ENCODE results near the gene ERC1. TPM values are rescaled to one million over a fixed set of nuclear protein-coding genes. Genes with fewer than 3 reads are reported as not detected.
"Not testable (repeated sequence)": the region's sequence is repeated elsewhere in the genome, so short reads cannot be mapped to it uniquely, and the experiment has no call there.

ERC1 gene
- total RNA-seq, 1 experiment from 2014 or later: 39.4 TPM

- Mint-ChIP-seq H3K27ac (ENCODE audit: unreplicated experiment) (no peak overlapping the region), H3K36me3 (ENCODE audit: insufficient read depth, unreplicated experiment) (peaks cover 5% of the 10 kb centered on the region), H3K27me3 (ENCODE audit: unreplicated experiment) (no peaks in the 10 kb centered on the region), H3K9me3 (ENCODE audit: low read depth, unreplicated experiment) (no peaks in the 10 kb centered on the region), H3K4me3 (ENCODE audit: low read depth, unreplicated experiment) (no peak overlapping the region), H3K4me1 (ENCODE audit: low read depth, unreplicated experiment) (peaks cover 13% of the 10 kb centered on the region)
- CTCF ChIA-PET: interaction anchor here (0.5 kb wide), 1 partner anchor 134 kb away, joined by 4 read pairs; no protein-coding TSS in a partner anchor
- no peak for TF ChIP-seq CTCF (IDR thresholded peaks at IDR 0.05; ENCODE audit: unreplicated experiment)
- no TSS peak for BruUV-seq (replicated peaks)
- no peak for DNase-seq
- intact Hi-C loops (cut with micrococcal nuclease; ENCODE audit: unreplicated experiment): no loop called here
Observed at GRCh38 chr12:996881-997280, 5.9 kb downstream of the ERC1 start.

GRCh38 chr12:997505-997904 lies 6.5 kb downstream of the ERC1 start:
- no TSS peak for BruUV-seq (replicated peaks)
- Mint-ChIP-seq H3K4me1 (ENCODE audit: low read depth, unreplicated experiment) (peaks cover 13% of the 10 kb centered on the region), H3K4me3 (ENCODE audit: low read depth, unreplicated experiment) (no peak overlapping the region), H3K27me3 (ENCODE audit: unreplicated experiment) (no peaks in the 10 kb centered on the region), H3K27ac (ENCODE audit: unreplicated experiment) (no peak overlapping the region), H3K9me3 (ENCODE audit: low read depth, unreplicated experiment) (no peaks in the 10 kb centered on the region), H3K36me3 (ENCODE audit: insufficient read depth, unreplicated experiment) (no peaks in the 10 kb centered on the region)
- TF ChIP-seq CTCF (IDR thresholded peaks at IDR 0.05; ENCODE audit: unreplicated experiment): no peak
- CTCF ChIA-PET: no interaction called here
- DNase-seq: no peak
- intact Hi-C loops (cut with micrococcal nuclease; ENCODE audit: unreplicated experiment): no loop called here

- TF ChIP-seq CTCF (IDR thresholded peaks at IDR 0.05; ENCODE audit: unreplicated experiment): no peak
- no peak for DNase-seq
- H3K4me3 Mint-ChIP-seq (ENCODE audit: low read depth, unreplicated experiment): no peak overlapping the region
- BruUV-seq (replicated peaks): no TSS peak
- intact Hi-C loops (cut with micrococcal nuclease; ENCODE audit: unreplicated experiment): no loop called here
- H3K27me3 Mint-ChIP-seq (ENCODE audit: unreplicated experiment): no peaks in the 10 kb centered on the region
- CTCF ChIA-PET: no interaction called here
- H3K27ac Mint-ChIP-seq (ENCODE audit: unreplicated experiment): no peak overlapping the region
- H3K9me3 Mint-ChIP-seq (ENCODE audit: low read depth, unreplicated experiment): no peaks in the 10 kb centered on the region
- H3K4me1 Mint-ChIP-seq (ENCODE audit: low read depth, unreplicated experiment): peaks cover 13% of the 10 kb centered on the region
- no peaks in the 10 kb centered on the region for H3K36me3 Mint-ChIP-seq (ENCODE audit: insufficient read depth, unreplicated experiment)
Observed at GRCh38 chr12:998020-998874, 7.2 kb downstream of the ERC1 start.

- H3K27ac Mint-ChIP-seq (ENCODE audit: unreplicated experiment); DNase-seq; H3K36me3 Mint-ChIP-seq (ENCODE audit: insufficient read depth, unreplicated experiment); H3K9me3 Mint-ChIP-seq (ENCODE audit: low read depth, unreplicated experiment); H3K4me3 Mint-ChIP-seq (ENCODE audit: low read depth, unreplicated experiment); BruUV-seq (replicated peaks); H3K27me3 Mint-ChIP-seq (ENCODE audit: unreplicated experiment); CTCF ChIA-PET; intact Hi-C loops (cut with micrococcal nuclease; ENCODE audit: unreplicated experiment): not testable (repeated sequence)
- peaks cover 13% of the 10 kb centered on the region for H3K4me1 Mint-ChIP-seq (ENCODE audit: low read depth, unreplicated experiment)
Observed at GRCh38 chr12:999736-1000135, 8.7 kb downstream of the ERC1 start.

- Mint-ChIP-seq H3K4me1 (ENCODE audit: low read depth, unreplicated experiment) (no peaks in the 10 kb centered on the region), H3K4me3 (ENCODE audit: low read depth, unreplicated experiment) (no peak overlapping the region), H3K9me3 (ENCODE audit: low read depth, unreplicated experiment) (no peaks in the 10 kb centered on the region), H3K27me3 (ENCODE audit: unreplicated experiment) (no peaks in the 10 kb centered on the region), H3K36me3 (ENCODE audit: insufficient read depth, unreplicated experiment) (no peaks in the 10 kb centered on the region), H3K27ac (ENCODE audit: unreplicated experiment) (no peak overlapping the region)
- TF ChIP-seq CTCF (IDR thresholded peaks at IDR 0.05; ENCODE audit: unreplicated experiment): no peak
- DNase-seq: no peak
- no TSS peak for BruUV-seq (replicated peaks)
- intact Hi-C loops (cut with micrococcal nuclease; ENCODE audit: unreplicated experiment): no loop called here
- CTCF ChIA-PET: no interaction called here
Observed at GRCh38 chr12:1001507-1001906, 10.5 kb downstream of the ERC1 start.
